GM12864 (cell line): ENCODE data around the gene OPRL1.
"Not testable (repeated sequence)": the region's sequence is repeated elsewhere in the genome, so short reads cannot be mapped to it uniquely, and the experiment has no call there.

Experiments
- DNase-seq: peaks from one replicate; pipeline ENCODE4 v3.0.0-alpha.2; 2011; ENCODE audit warnings: low read depth
- H3K4me3 ChIP-seq: 2 replicates; pipeline ENCODE4 v1.5.1; 2011; ENCODE audit warnings: mild to moderate bottlenecking, low read depth, low read length, control low read depth
- CTCF ChIP-seq: IDR thresholded peaks from 2 replicates; pipeline ENCODE4 v1.5.1; 2011; ENCODE audit warnings: low read depth, mild to moderate bottlenecking, moderate library complexity, low read length, control low read depth, inconsistent platforms; ENCODE audit errors: missing control alignments

The OPRL1 gene

GRCh38 chr20:64082820-64083377 lies 3.0 kb downstream of the OPRL1 start:
- no peak for DNase-seq
- H3K4me3 ChIP-seq: 0 out of 2 replicates have a peak overlapping the region, but pooled peaks have one; percentile 26
- TF ChIP-seq CTCF: no peak

GRCh38 chr20:64083378-64083803 lies 3.5 kb downstream of the OPRL1 start:
- H3K4me3 ChIP-seq: peak overlapping the region; percentile 32; the same call in 1 of the 2 replicates
- DNase-seq: no peak
- peak; percentile 47 for TF ChIP-seq CTCF

DNA sequence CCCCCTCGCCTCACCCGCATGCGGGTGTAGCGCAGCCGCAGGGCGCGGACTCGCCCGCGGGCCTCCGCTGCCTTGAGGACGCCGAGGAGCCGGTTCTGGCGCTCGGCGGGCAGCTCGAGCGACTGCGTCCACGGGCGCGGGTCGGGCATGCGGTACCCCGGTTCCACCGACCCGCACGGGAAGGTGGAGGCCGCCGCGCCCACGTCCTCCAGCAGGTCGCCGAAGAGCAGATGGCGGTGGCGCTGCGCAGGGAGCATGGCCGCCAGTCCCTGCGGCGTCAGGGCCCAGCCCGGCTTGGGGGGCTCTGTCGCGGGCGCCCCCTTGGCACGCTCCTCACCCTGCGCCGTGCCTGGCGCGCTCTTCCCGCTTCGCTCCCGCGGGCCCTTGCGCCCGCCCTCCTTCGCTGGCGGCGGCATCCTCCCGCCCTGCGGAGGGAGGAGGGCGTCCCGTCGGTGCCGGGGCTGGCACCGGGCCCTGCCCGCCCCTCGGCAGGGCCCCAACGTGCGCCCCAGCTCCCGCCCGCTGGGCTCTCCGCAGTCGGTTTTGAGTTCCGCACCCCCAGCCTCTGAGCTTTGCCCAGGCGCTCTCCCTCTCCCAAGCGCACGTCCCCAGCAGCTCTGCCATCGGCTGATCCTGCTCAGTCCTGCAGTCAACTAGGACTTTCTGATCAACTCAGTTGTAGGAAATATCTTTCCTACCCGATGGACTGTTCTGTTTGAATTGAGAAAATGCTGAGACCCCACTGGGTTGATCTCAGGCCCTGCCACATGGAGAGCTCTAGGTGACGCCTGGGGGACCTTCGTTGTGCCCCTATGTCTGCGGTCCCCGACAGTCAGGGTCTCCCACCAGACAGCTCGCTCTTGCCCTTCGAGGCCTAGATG lies 4.2 kb downstream of the OPRL1 start, which contains the start of gene LKAAEAR1:
LKAAEAR1 (minus strand) TSS at position 595 of the 881 bp plus-strand sequence; CDS start at position 416, 179 bp downstream.
- DNase-seq: no peak
- peak within 1 kb of the TSS; percentile 32; the same call in 1 of the 2 replicates for H3K4me3 ChIP-seq
- TF ChIP-seq CTCF: no peak

- no peak for DNase-seq
- no peak for TF ChIP-seq CTCF
- no peak overlapping the region for H3K4me3 ChIP-seq
Measured at GRCh38 chr20:64084685-64085152, 4.8 kb downstream of the OPRL1 start.

DNA sequence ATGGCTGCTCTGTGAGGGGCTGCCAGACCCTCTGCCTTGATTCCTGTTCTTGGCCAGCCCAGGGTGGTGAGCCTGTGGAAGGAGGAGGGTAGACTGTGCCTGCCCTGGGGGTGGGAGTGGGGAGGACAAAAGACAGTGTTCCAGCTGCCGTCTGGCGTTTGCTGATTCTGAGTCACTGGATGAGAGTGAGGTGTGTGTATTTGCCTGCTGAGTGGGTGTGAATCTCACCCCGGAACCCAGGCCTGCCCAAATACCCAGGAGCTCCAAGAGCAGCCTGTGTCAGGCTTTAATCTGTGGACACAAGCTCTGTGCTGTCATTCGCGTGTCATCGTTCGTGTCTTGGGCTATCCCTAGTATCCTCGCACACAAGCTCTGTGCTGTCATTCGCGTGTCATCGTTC lies 6.9 kb downstream of the OPRL1 start:
- no peak for TF ChIP-seq CTCF
- DNase-seq: no peak
- no peak overlapping the region for H3K4me3 ChIP-seq

DNA sequence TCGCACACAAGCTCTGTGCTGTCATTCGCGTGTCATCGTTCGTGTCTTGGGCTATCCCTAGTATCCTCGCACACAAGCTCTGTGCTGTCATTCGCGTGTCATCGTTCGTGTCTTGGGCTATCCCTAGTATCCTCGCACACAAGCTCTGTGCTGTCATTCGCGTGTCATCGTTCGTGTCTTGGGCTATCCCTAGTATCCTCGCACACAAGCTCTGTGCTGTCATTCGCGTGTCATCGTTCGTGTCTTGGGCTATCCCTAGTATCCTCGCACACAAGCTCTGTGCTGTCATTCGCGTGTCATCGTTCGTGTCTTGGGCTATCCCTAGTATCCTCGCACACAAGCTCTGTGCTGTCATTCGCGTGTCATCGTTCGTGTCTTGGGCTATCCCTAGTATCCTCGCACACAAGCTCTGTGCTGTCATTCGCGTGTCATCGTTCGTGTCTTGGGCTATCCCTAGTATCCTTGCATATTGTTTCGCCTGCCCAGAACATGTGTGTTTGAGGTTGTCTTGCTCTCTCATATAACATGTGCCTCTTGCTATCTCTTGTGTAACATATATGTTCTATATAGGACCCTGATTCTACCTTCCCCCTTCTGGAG lies 7.4 kb downstream of the OPRL1 start:
- not testable (repeated sequence) for H3K4me3 ChIP-seq, DNase-seq

GRCh38 chr20:64088586-64088985 lies 8.7 kb downstream of the OPRL1 start:
- DNase-seq, H3K4me3 ChIP-seq: not testable (repeated sequence)
